AG09309 (cell line): ENCODE measurements around the gene MPLKIP.
"Not testable (repeated sequence)": the region's sequence is repeated elsewhere in the genome, so short reads cannot be mapped to it uniquely, and the experiment has no call there.

Experiments used
- DNase-seq: peaks from one replicate; pipeline ENCODE4 v3.0.0-alpha.2; 2010; ENCODE audit warnings: low read depth
- H3K4me3 ChIP-seq: 2 replicates; pipeline ENCODE4 v1.5.1; 2011; ENCODE audit warnings: mild to moderate bottlenecking, low read depth, low read length, moderate library complexity; ENCODE audit not compliant: control insufficient read depth
- TF ChIP-seq, protein P1 (sequence below): IDR thresholded peaks from 2 replicates; pipeline ENCODE4 v1.5.1; 2011; ENCODE audit warnings: mild to moderate bottlenecking, low read depth, low read length, inconsistent platforms; ENCODE audit not compliant: insufficient read depth, control insufficient read depth; ENCODE audit errors: missing control alignments

MPLKIP gene

DNA sequence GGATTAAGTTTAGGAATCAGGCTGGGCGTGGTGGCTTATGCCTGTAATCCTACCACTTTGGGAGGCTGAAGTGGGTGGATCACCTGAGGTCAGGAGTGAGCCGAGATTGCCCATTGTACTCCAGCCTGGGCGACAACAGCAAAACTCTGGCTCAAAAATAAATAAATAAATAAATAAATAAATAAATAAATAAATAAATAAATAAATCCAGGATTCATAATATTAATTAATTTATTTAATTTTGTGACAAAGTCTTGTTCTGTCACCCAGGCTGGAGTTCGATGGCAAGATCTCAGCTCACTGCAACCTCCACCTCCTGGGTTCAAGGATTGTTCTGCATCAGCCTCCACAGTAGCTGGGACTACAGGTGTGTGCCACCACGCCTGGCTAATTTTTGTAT, 4.6 kb upstream of the MPLKIP start:
- TF ChIP-seq, protein P1, sequence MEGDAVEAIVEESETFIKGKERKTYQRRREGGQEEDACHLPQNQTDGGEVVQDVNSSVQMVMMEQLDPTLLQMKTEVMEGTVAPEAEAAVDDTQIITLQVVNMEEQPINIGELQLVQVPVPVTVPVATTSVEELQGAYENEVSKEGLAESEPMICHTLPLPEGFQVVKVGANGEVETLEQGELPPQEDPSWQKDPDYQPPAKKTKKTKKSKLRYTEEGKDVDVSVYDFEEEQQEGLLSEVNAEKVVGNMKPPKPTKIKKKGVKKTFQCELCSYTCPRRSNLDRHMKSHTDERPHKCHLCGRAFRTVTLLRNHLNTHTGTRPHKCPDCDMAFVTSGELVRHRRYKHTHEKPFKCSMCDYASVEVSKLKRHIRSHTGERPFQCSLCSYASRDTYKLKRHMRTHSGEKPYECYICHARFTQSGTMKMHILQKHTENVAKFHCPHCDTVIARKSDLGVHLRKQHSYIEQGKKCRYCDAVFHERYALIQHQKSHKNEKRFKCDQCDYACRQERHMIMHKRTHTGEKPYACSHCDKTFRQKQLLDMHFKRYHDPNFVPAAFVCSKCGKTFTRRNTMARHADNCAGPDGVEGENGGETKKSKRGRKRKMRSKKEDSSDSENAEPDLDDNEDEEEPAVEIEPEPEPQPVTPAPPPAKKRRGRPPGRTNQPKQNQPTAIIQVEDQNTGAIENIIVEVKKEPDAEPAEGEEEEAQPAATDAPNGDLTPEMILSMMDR: no peak
- H3K4me3 ChIP-seq: no peak overlapping the region
- DNase-seq: no peak

DNA sequence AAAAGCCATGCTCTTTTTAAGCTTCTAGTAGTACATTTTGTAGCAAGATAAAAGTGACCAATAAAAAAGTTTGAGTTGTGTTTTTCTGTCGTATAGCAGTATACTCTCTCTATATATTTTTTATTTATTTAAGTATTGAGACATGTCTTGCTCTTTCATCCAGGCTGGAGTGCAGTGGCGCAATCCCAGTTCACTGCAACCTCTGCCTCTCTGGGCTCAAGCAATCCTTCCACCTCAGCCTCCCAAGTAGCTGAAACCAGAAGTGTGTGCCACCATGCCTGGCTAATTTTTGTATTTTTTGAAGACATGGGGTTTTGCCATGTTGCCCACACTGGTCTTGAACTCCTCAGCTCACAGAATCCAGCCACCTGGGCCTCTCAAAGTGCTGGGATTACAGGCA, 3.1 kb upstream of the MPLKIP start:
- TF ChIP-seq, protein P1: no peak
- DNase-seq: no peak

DNA sequence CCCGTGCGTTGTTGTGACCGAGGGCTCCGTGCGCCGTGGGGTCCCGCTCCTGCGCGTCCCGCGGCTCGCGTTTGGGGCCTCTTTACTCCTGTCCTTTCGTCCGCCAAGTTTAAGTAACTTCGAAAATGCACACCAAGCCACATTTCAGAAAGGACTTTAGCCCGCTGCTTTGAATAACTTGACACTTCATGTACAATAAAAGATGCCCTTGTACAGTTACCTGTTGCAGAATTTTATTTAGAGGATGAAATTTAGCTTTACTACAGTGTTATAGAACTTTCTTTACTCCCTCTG, 842 bp upstream of the MPLKIP start:
- TF ChIP-seq, protein P1: no peak
- DNase-seq: no peak
- H3K4me3 ChIP-seq: peak overlapping the region; percentile 99

More for the DNA sequence above, 3.1 kb upstream of the MPLKIP start:
- H3K4me3 ChIP-seq: no peak overlapping the region

DNA sequence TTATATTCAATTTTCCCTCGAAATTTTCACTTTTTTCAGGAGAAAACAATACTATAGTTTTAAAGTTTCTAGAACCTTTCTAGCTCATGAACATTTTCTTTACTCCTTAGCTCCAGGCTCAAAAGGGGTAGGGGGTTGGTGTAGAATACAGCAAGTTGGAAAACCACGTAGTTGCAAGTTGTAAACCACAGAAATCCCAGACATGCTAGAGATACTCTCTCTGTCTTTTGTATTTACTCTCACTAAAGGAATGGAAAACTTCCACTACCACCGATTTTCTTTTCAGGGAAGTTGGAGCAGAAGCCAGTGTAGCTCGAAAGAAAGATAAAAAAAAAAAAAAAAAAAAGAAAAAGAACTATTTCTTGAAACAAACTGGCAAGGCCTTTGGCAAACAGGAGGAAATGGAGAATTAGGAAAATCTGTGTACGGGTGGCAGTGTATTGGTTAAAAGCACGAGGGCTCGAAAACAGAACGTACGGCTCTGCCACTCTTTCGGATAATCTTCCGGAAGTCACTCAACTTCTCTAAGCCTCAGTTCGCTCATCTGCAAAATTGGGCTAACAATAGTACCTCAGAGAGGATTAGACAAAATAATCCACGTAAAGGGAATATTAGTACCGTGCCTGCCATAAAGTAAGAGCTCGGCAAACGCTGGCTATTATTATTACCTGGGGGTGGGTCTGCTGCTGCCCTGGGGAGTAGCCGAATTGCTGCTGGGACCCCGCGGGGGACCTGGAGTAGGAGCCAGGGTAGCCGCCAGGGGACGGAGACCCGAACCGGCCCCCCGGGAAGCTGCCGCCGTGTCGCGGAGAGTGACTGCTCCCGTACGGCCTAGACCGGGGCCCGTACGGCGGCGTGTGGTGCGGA, 628 bp downstream of the MPLKIP start:
- TF ChIP-seq, protein P1: no peak
- peak overlapping the region; percentile 99 for H3K4me3 ChIP-seq
- no peak for DNase-seq

DNA sequence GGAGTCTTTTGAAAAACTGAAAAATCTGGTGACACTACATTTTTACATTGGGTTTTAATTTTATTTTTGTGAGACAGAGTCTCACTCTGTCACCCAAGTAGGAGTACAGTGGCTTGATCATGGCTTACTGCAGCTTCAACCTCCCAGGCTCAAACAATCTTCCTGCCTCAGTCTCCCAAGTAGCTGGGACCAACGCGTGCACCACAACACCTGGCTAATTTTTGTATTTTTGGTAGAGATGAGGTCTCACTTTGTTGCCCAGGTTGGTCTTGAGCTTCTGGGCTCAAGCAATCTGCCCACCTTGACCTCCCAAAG, 11.5 kb downstream of the MPLKIP start:
- H3K4me3 ChIP-seq: no peak overlapping the region
- TF ChIP-seq, protein P1: no peak
- no peak for DNase-seq

DNA sequence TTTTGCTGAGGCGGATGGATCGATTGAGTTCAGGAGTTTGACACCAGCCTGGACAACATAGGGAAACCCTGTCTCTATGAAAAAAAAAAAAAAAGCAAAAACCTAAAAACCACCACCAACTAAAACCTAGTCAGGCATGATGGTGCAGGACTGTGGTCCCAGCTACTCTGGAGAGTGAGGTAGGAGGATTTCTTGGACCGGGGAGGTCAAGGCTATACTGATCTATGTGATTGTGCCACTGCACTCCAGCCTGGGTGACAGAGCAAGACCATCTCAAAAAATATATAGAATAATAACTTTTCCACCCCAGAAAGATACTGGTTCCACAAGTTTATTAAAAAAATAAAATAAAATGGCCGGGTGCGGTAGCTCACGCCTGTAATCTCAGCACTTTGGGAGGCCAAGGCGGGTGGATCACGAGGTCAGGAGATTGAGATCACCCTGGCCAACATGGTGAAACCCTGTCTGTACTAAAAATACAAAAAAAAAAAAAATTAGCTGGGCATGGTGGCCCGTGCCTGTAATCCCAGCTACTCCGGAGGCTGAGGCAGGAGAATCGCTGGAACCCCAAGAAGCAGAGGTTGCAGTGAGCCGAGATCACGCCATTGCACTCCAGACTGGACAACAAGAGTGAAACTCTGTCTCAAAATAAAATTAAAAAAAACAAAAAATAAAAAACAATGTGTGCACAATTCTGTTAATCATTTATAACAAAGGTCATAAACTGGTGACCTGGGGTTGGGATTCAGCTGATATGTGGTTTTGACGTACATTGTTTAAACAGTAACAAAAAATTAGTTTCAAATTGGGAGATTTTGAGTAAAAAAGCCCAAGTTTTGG, 12.1 kb downstream of the MPLKIP start:
- not testable (repeated sequence) for H3K4me3 ChIP-seq, DNase-seq

DNA sequence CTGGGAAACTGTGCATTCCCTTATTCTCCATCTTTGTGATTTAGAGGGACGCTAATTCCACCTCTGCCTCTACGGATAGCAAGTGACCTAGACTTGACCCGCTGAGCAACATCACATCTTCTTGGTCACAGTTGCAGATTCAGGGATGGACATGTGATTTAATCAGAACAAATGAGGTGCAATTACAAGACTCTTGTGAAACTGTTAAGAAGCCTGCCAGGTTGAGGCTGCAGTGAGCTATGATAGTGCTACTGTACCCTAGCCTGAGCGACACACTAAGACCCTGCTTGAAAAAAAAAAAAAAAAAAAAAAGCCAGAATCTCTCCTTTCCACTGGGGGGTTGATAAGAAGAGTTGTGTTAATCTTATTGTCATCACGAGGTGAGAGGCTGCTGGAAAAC, 14.4 kb downstream of the MPLKIP start:
- no peak for DNase-seq
- TF ChIP-seq, protein P1: no peak
- H3K4me3 ChIP-seq: no peak overlapping the region

DNA sequence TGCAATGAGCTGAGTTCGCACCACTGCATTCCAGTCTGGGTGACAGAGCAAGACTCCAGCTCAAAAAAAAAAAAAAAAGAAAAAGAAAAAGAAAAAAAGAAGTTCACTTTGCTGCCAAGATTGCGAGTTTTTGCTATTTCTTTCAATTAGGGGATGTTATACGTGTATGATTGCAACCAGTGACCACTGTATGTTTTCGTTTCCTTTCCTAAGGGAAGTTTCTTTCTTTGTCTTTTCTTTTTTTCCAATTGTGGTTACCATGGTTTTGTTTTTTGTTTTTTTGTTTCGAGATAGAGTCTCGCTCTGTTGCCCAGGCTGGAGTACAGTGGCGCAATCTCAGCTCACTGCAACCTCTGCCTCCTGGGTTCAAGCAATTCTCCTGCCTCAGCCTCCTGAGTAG, 16.2 kb downstream of the MPLKIP start:
- DNase-seq, H3K4me3 ChIP-seq: not testable (repeated sequence)

DNA sequence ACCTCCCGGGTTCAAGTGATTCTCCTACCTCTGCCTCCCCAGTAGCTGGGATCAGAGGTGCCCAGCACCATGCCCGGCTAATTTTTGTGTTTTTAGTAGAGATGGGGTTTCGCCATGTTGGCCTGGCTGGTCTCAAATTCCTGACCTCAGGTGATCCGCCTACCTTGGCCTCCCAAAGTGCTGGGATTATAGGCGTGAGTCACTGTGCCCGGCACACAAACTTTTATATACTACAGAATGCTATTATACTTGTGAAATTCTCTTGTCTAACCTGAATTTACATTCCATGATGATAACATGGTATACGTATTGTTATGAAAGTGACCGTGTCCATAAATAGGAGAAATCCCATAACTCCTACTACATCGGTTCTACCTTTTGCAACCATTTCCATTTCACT, 17.2 kb downstream of the MPLKIP start:
- not testable (repeated sequence) for H3K4me3 ChIP-seq, DNase-seq
